ENCODE results near the gene VPS13D. TPM values are rescaled to one million over a fixed set of nuclear protein-coding genes. Genes with fewer than 3 reads are reported as not detected.
A peak's percentile ranks its signal among the peaks of the same experiment; 100 is the strongest.

The VPS13D gene
- total and polyA plus RNA-seq, 2 of the 4 experiments (the other 2 are of a cell fraction): 9.0 to 16.3 TPM

GRCh38 chr1:12458571-12458970 lies 228.7 kb downstream of the VPS13D start:
- Histone ChIP-seq H3K18ac (ENCODE audit: low read depth, low read length) (peak overlapping the region; percentile 86; the same call in 1 of the 2 replicates), H3K27me3 (ENCODE audit: control insufficient read depth, insufficient read depth, low read length) (no peaks in the 10 kb centered on the region), H3K56ac (ENCODE audit: extremely low read depth, insufficient read depth, low read length) (no peak overlapping the region), H3K9ac (ENCODE audit: low read depth, low read length) (no peak overlapping the region), H2BK20ac (ENCODE audit: low read depth, low read length) (peak overlapping the region; percentile 68; the same call in 1 of the 2 replicates), H4K20me1 (ENCODE audit: insufficient read depth, low read length) (no peaks in the 10 kb centered on the region), H3K9me3 (ENCODE audit: control insufficient read depth, insufficient read depth, low read length) (no peaks in the 10 kb centered on the region), H2AK5ac (ENCODE audit: low read depth, low read length) (peak overlapping the region; percentile 82), H3K4ac (ENCODE audit: low read depth, low read length) (peak overlapping the region; percentile 49), H2BK15ac (ENCODE audit: low read depth, low read length) (peak overlapping the region; percentile 24; the same call in 2 of the 3 replicates), H3K4me3 (ENCODE audit: insufficient read depth, low read depth, low read length) (no peak overlapping the region), H4K5ac (ENCODE audit: low read depth, low read length) (peak overlapping the region; percentile 1; the same call in 1 of the 2 replicates), H2BK120ac (ENCODE audit: low read depth, low read length) (peak overlapping the region; percentile 97; the same call in 1 of the 2 replicates), H4K8ac (ENCODE audit: low read depth in 2 of 2, low read length in 2 of 2) (peak overlapping the region in 1 of 2 experiments; percentile 39; a peak in 2 of 4 replicates), H3K4me2 (ENCODE audit: low read depth, low read length) (no peak overlapping the region), H3K9me1 (ENCODE audit: insufficient read depth, low read length) (peaks cover 40% of the 10 kb centered on the region), H2AK9ac (replicated peaks; ENCODE audit: low read depth, low read length, poor library complexity) (no peak overlapping the region), H3K4me1 (ENCODE audit: control insufficient read depth, insufficient read depth, low read length) (peaks cover 55% of the 10 kb centered on the region), H4K91ac (ENCODE audit: insufficient read depth, low read depth, low read length) (peak overlapping the region; percentile 60), H3K27ac (ENCODE audit: insufficient read depth, low read length) (no peak overlapping the region), H3K36me3 (ENCODE audit: control insufficient read depth, insufficient read depth, low read length) (peaks cover 4% of the 10 kb centered on the region; the same call in 1 of the 2 replicates), H3K79me1 (ENCODE audit: low read depth in 1 of 2, low read length in 2 of 2) (peaks cover 7 to 50% of the 10 kb centered on the region in 2 experiments; a peak in 3 of 4 replicates), H2AFZ (replicated peaks; ENCODE audit: low read length, poor library complexity) (no peak overlapping the region), H3K23ac (ENCODE audit: low read depth, low read length) (no peak overlapping the region), H2BK5ac (ENCODE audit: low read depth, low read length, poor library complexity, severe bottlenecking) (no peak overlapping the region), H3K14ac (replicated peaks; ENCODE audit: low read depth, low read length) (no peak overlapping the region)
- no TSS peak for BruUV-seq (replicated peaks)
- CTCF ChIA-PET: no interaction called here
- POLR2A ChIA-PET (ENCODE audit: unreplicated experiment): no interaction called here
- WGBS, 2 experiments (ENCODE audit: extremely low coverage in 2 of 2, insufficient read length in 1 of 2): no CpG with 5 or more reads among the region's 1 CpG
- no peak for TF ChIP-seq ELK1 (IDR thresholded peaks at IDR 0.05; ENCODE audit: borderline replicate concordance, low read depth, low read length)
- no peak for TF ChIP-seq CEBPB (IDR thresholded peaks at IDR 0.05; ENCODE audit: low read depth, low read length)
- TF ChIP-seq RCOR1 (IDR thresholded peaks at IDR 0.05; ENCODE audit: insufficient replicate concordance, low read length): no peak
- no peak for TF ChIP-seq BHLHE40 (IDR thresholded peaks at IDR 0.05; ENCODE audit: low read depth, low read length)
- TF ChIP-seq MXI1 (IDR thresholded peaks at IDR 0.05; ENCODE audit: borderline replicate concordance, low read depth, low read length): no peak
- no peak for TF ChIP-seq MAFK (IDR thresholded peaks at IDR 0.05; ENCODE audit: low read depth, low read length)
- TF ChIP-seq, protein P1, sequence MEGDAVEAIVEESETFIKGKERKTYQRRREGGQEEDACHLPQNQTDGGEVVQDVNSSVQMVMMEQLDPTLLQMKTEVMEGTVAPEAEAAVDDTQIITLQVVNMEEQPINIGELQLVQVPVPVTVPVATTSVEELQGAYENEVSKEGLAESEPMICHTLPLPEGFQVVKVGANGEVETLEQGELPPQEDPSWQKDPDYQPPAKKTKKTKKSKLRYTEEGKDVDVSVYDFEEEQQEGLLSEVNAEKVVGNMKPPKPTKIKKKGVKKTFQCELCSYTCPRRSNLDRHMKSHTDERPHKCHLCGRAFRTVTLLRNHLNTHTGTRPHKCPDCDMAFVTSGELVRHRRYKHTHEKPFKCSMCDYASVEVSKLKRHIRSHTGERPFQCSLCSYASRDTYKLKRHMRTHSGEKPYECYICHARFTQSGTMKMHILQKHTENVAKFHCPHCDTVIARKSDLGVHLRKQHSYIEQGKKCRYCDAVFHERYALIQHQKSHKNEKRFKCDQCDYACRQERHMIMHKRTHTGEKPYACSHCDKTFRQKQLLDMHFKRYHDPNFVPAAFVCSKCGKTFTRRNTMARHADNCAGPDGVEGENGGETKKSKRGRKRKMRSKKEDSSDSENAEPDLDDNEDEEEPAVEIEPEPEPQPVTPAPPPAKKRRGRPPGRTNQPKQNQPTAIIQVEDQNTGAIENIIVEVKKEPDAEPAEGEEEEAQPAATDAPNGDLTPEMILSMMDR (conservative IDR thresholded peaks at IDR 0.05; ENCODE audit: low read depth, low read length): no peak
- TF ChIP-seq SMC3 (IDR thresholded peaks at IDR 0.05; ENCODE audit: low read depth, low read length): no peak
- TF ChIP-seq USF2 (IDR thresholded peaks at IDR 0.05; ENCODE audit: low read depth, low read length): no peak
- no peak for TF ChIP-seq POLR2A (IDR thresholded peaks at IDR 0.05; ENCODE audit: low read depth, low read length)
- no peak for TF ChIP-seq CHD1 (IDR thresholded peaks at IDR 0.05; ENCODE audit: low read depth, low read length)
- no peak for TF ChIP-seq FOS (IDR thresholded peaks at IDR 0.05; ENCODE audit: low read depth, low read length)
- no peak for TF ChIP-seq MAZ (IDR thresholded peaks at IDR 0.05; ENCODE audit: borderline replicate concordance, low read depth, low read length)
- no peak for TF ChIP-seq NFE2L2 (IDR thresholded peaks at IDR 0.05; ENCODE audit: low read depth, low read length)
- TF ChIP-seq RFX5 (IDR thresholded peaks at IDR 0.05; ENCODE audit: low read depth, low read length): no peak
- no peak for TF ChIP-seq RAD21 (IDR thresholded peaks at IDR 0.05; ENCODE audit: low read length)
- DNase-seq (no peak), ATAC-seq (ENCODE audit: low read depth) (no peak)
- in situ Hi-C loops (cut with MboI; ENCODE audit: low sequenced_read_pairs) (no loop called here), dilution Hi-C loops (cut with HindIII; ENCODE audit: low sequenced_read_pairs, unreplicated experiment) (no loop called here), intact Hi-C loops (cut with micrococcal nuclease) (no loop called here)
